GM12874 (cell line): ENCODE results near the gene SPEM1.

Experiments used
- TF ChIP-seq, protein P1 (sequence below): IDR thresholded peaks from 2 replicates; pipeline ENCODE4 v1.5.1; 2011; ENCODE audit warnings: low read depth, mild to moderate bottlenecking, control low read depth, low read length, moderate library complexity; ENCODE audit not compliant: insufficient read depth

Gene SPEM1

DNA sequence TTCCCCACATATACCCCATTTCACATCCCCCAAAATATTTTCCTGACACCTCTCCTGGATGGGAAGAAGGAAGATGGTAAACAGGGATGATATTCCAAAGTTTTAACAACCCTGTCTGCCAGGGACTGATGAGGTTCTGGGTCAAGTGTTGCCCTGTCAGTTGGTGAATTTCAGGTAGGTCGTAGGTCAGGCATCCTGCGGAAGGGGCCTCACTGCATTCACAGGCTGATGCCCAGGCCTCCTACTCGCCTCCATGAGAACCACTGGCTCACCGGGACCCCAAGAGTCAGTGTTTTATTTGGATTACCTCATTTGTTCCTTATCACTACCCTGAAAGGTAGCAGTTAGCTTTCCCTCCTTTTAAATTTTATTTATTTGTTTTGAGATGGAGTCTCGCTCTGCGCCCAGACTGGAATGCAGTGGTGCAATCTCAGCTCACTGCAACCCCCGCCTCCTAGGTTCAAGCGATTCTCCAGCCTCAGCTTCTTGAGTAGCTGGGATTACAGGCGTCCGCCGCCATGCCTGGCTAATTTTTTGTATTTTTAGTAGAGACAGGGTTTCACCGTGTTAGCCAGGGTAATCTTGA lies 48.8 kb downstream of the SPEM1 start:
- TF ChIP-seq, protein P1, sequence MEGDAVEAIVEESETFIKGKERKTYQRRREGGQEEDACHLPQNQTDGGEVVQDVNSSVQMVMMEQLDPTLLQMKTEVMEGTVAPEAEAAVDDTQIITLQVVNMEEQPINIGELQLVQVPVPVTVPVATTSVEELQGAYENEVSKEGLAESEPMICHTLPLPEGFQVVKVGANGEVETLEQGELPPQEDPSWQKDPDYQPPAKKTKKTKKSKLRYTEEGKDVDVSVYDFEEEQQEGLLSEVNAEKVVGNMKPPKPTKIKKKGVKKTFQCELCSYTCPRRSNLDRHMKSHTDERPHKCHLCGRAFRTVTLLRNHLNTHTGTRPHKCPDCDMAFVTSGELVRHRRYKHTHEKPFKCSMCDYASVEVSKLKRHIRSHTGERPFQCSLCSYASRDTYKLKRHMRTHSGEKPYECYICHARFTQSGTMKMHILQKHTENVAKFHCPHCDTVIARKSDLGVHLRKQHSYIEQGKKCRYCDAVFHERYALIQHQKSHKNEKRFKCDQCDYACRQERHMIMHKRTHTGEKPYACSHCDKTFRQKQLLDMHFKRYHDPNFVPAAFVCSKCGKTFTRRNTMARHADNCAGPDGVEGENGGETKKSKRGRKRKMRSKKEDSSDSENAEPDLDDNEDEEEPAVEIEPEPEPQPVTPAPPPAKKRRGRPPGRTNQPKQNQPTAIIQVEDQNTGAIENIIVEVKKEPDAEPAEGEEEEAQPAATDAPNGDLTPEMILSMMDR, result no peak
